Ovary (tissue), 3 donors: ENCODE data around the gene PDZRN3.

Source experiments
- CTCF ChIP-seq, 3 donors: fragments of 450-650 bp in 2 of 3; fragments of 200-600 bp in 1 of 3; IDR thresholded peaks; one replicate each; pipeline versions ENCODE4 v1.5.1 to v1.8.0; 2016 to 2022; ENCODE audit warnings: antibody characterized with exemption in 3 of 3, mild to moderate bottlenecking in 1 of 3
- POLR2A ChIP-seq: fragments of 450-650 bp; IDR thresholded peaks from one replicate; pipeline ENCODE4 v1.6.1; 2017; ENCODE audit warnings: antibody characterized with exemption, mild to moderate bottlenecking, moderate library complexity
- donor health status: DM: no; HTN: no; CAD: no.

- TF ChIP-seq POLR2A (no peak), CTCF (IDR thresholded peaks at IDR 0.05) (no peak)
These were observed 19.3 kb downstream of the PDZRN3 start for GRCh38 chr3:73605412-73605811.
